K562 (cell line): ENCODE data around the gene PDK3. TPM values are rescaled to one million over a fixed set of nuclear protein-coding genes. Genes with fewer than 3 reads are reported as not detected.

ENCODE experiments used
- ATAC-seq: fragments of 200-7000 bp; cut with Tn5 transposase; 3 replicates; pipeline ENCODE4 v1.9.1; 2020; ENCODE audit warnings: moderate library complexity
- BruUV-seq: library from RNA; stranded (reverse); fragments of 400-500 nt; replicated peaks from 2 replicates; lab custom pipeline; 2021; lab: Mats Ljungman, UMichigan
- CTCF ChIA-PET: fragments of 300-600 bp; formaldehyde crosslinking; extraction: SDS; loops from one replicate; lab custom pipeline; 2021; ENCODE audit warnings: low intra/inter-chr PET ratio; lab: Yijun Ruan, JAX
- POLR2A ChIA-PET: fragments of 300-600, 350-650 bp; sonication (Branson Sonifier 250); formaldehyde crosslinking; extraction: SDS; loops from one replicate; lab custom pipeline; 2021; ENCODE audit warnings: antibody characterized with exemption, inconsistent platforms; lab: Yijun Ruan, JAX
- DNase-seq, 4 experiments: peaks; one replicate each; pipeline versions ENCODE4 v3.0.0 to v3.0.0-alpha.2; 2011 to 2018; ENCODE audit warnings: low spot score in 3 of 4, mixed read lengths in 3 of 4; ENCODE audit errors: extremely low read depth in 1 of 4
- FAIRE-seq: peaks from 2 replicates; lab custom pipeline; 2011; peaks lifted over from hg19 to GRCh38; lab: Jason Lieb, UNC
- H2AFZ ChIP-seq: 2 replicates; pipeline ENCODE4 v1.6.0; 2011; ENCODE audit warnings: low read depth, low read length, control low read depth, inconsistent platforms
- H3K27ac ChIP-seq: fragments of 200-600 bp; 3 replicates; pipeline ENCODE4 v1.8.0; 2011; ENCODE audit warnings: low read depth, mild to moderate bottlenecking, control low read depth, inconsistent platforms, low read length, moderate library complexity, mixed read lengths; ENCODE audit errors: extremely low read depth
- H3K27me3 ChIP-seq, 2 experiments: fragments of 300-600 bp in 1 of 2; 2 replicates in 1 of 2; 3 replicates in 1 of 2; pipeline versions ENCODE4 v1.6.0 to v1.8.0; 2011; ENCODE audit warnings: inconsistent platforms in 2 of 2, low read length in 2 of 2, mild to moderate bottlenecking in 1 of 2, mixed read lengths in 1 of 2, moderate library complexity in 1 of 2; ENCODE audit not compliant: control insufficient read depth in 2 of 2, insufficient read depth in 2 of 2
- H3K36me3 ChIP-seq: fragments of 300-600 bp; 3 replicates; pipeline ENCODE4 v1.8.0; 2011; ENCODE audit warnings: mild to moderate bottlenecking, low read length, inconsistent platforms; ENCODE audit not compliant: control insufficient read depth, insufficient read depth
- H3K4me1 ChIP-seq, 2 experiments: fragments of 200-600 bp in 1 of 2; replicated peaks in 1 of 2; 2 replicates in 1 of 2; 3 replicates in 1 of 2; pipeline versions ENCODE4 v1.5.1 to v1.8.0; 2011; ENCODE audit warnings: inconsistent platforms in 2 of 2, low read length in 2 of 2, mild to moderate bottlenecking in 1 of 2, mixed read lengths in 1 of 2, moderate library complexity in 1 of 2; ENCODE audit not compliant: control insufficient read depth in 2 of 2, insufficient read depth in 2 of 2
- H3K4me2 ChIP-seq: 2 replicates; pipeline ENCODE4 v1.6.1; 2011; ENCODE audit warnings: low read length, control low read depth, inconsistent platforms, mixed read lengths; ENCODE audit not compliant: insufficient read depth
- H3K4me3 ChIP-seq: fragments of 200-600 bp; sonication (generic), shearing (Covaris generic); 2 replicates; pipeline ENCODE4 v1.5.1; 2016; ENCODE audit warnings: control low read depth, inconsistent platforms
- H3K79me2 ChIP-seq: fragments of 200-600 bp; 3 replicates; pipeline ENCODE4 v1.8.0; 2011; ENCODE audit warnings: low read length, inconsistent platforms; ENCODE audit not compliant: control insufficient read depth, insufficient read depth
- H3K9ac ChIP-seq, 2 experiments: 2 replicates each; pipeline versions ENCODE4 v1.6.0 to v1.6.1; 2011; ENCODE audit warnings: low read depth in 2 of 2, low read length in 2 of 2, control low read depth in 1 of 2, inconsistent platforms in 1 of 2, mild to moderate bottlenecking in 1 of 2, mixed read lengths in 1 of 2; ENCODE audit not compliant: insufficient read depth in 1 of 2
- H3K9me1 ChIP-seq: one replicate; pipeline ENCODE4 v1.6.0; 2011; ENCODE audit warnings: inconsistent platforms, mild to moderate bottlenecking, low read length, moderate library complexity; ENCODE audit not compliant: control insufficient read depth, insufficient read depth
- H3K9me3 ChIP-seq: replicated peaks from 2 replicates; pipeline ENCODE4 v1.5.1; 2011; ENCODE audit warnings: low read depth, low read length, inconsistent platforms; ENCODE audit not compliant: control insufficient read depth, insufficient read depth
- H4K20me1 ChIP-seq: replicated peaks from 2 replicates; pipeline ENCODE4 v1.6.1; 2011; ENCODE audit warnings: low read length, inconsistent platforms, mixed read lengths; ENCODE audit not compliant: control insufficient read depth, insufficient read depth
- ETS1 ChIP-seq: conservative IDR thresholded peaks from 2 replicates; pipeline ENCODE4 v1.6.1; 2011; ENCODE audit warnings: low read depth, mild to moderate bottlenecking, low read length; ENCODE audit not compliant: control insufficient read depth
- PBX2 ChIP-seq, 2 experiments: IDR thresholded peaks in 1 of 2; conservative IDR thresholded peaks in 1 of 2; 2 replicates each; pipeline ENCODE4 v1.6.1; 2016; ENCODE audit warnings: low read depth in 2 of 2, mild to moderate bottlenecking in 1 of 2, missing compliant biosample characterization in 1 of 2, missing genetic modification characterization in 1 of 2, moderate library complexity in 1 of 2
- SMARCA4 ChIP-seq: fragments of 450-650 bp; IDR thresholded peaks from 2 replicates; pipeline ENCODE4 v1.6.1; 2016
- ZSCAN32 ChIP-seq: fragments of 450-650 bp; formaldehyde crosslinking; IDR thresholded peaks from 2 replicates; pipeline ENCODE4 v1.4.0; 2020; ENCODE audit warnings: mild to moderate bottlenecking, moderate library complexity
- WGBS: fragments of 100-300 bp; shearing (Covaris generic); methylation state at CpG from one replicate; pipeline ENCODE4 v1.1.6; 2016; ENCODE audit warnings: low coverage, mixed read lengths; ENCODE audit not compliant: insufficient coverage; ENCODE audit errors: missing lambda C conversion rate; 5-methylcytosine and 5-hydroxymethylcytosine counted together
- in situ Hi-C: fragments of 300-500 bp; cut with MboI; formaldehyde crosslinking; loops from 4 replicates; pipeline ENCODE4 v1.15.0; 2018; ENCODE audit warnings: inconsistent platforms, mixed read lengths
- intact Hi-C: fragments of 100-400 bp; cut with micrococcal nuclease; formaldehyde crosslinking; loops from 2 replicates; pipeline ENCODE4 v1.14.2; 2022
- polyA plus RNA-seq, 8 experiments: library from polyadenylated mRNA; depleted of rRNA in 4 of 8; stranded (reverse) in 5 of 8; unstranded in 3 of 8; fragments of >200 nt; fragmentation: Nextera tagmentation in 2 of 8; fragmentation: Illumina TruSeq in 1 of 8; extraction: Ambion mirVana in 2 of 8; extraction: Trizol in 1 of 8; gene quantifications; 2 replicates each; pipeline versions ENCODE4 v1.2.1 to v1.2.3, GENCODE V29; 2011 to 2014; ENCODE audit warnings: inconsistent platforms in 1 of 8, missing spikeins in 1 of 8
- total RNA-seq, 7 experiments: library from RNA; depleted of rRNA in 6 of 7; stranded (reverse); fragments of >200 nt in 6 of 7; fragmentation: Illumina TruSeq in 2 of 7; extraction: Trizol in 2 of 7; gene quantifications; 2 replicates each; pipeline versions ENCODE4 v1.2.1 to v1.2.3, GENCODE V29; 2011 to 2021; ENCODE audit warnings: low replicate concordance in 1 of 7

PDK3 gene
- total and polyA plus RNA-seq, 9 of the 15 experiments (the other 6 are each of a cell fraction or from before 2014, with no cell fraction given) = 0.20 to 4.9 (median 0.95) TPM

- H3K36me3 ChIP-seq = no peaks in the 10 kb centered on the region
- 0% methylated on average over 4 of the region's 4 CpGs for WGBS
- H3K27ac ChIP-seq = no peak overlapping the region
- TF ChIP-seq ETS1 (no peak), PBX2 (CRISPR knock-in tag; IDR thresholded peaks at IDR 0.05; ENCODE audit: low read depth) (no peak), PBX2 (tag; conservative IDR thresholded peaks at IDR 0.05; ENCODE audit: low read depth) (peak; percentile 46), ZSCAN32 (CRISPR knock-in tag) (no peak), SMARCA4 (no peak)
- no peak for FAIRE-seq
- in situ Hi-C loops = no loop called here
- no peak for DNase-seq
- H3K27me3 ChIP-seq = peaks cover 4 to 12% of the 10 kb centered on the region in 2 experiments; a peak in 3 of 5 replicates
- no peak overlapping the region for H3K4me3 ChIP-seq
- no peak overlapping the region for H3K9ac ChIP-seq
- H3K9me3 ChIP-seq = no peaks in the 10 kb centered on the region
- no peak overlapping the region for H2AFZ ChIP-seq
- POLR2A ChIA-PET = interaction anchor here (1.0 kb wide), 1 partner anchor 12 kb away, joined by 3 read pairs; no protein-coding TSS in a partner anchor
- no peaks in the 10 kb centered on the region for H3K4me1 ChIP-seq
- intact Hi-C loops = no loop called here
- no peaks in the 10 kb centered on the region for H3K79me2 ChIP-seq
- H4K20me1 ChIP-seq = no peaks in the 10 kb centered on the region
- CTCF ChIA-PET = no interaction called here
- no peak overlapping the region for H3K4me2 ChIP-seq
- no peak for ATAC-seq
- no peaks in the 10 kb centered on the region for H3K9me1 ChIP-seq
- no TSS peak for BruUV-seq
Observed at GRCh38 chrX:24542756-24543155, 77.7 kb downstream of the PDK3 start.
